WI38 (cell line): Measurements from ENCODE around the gene PRM1.
A peak's percentile ranks its signal among the peaks of the same experiment; 100 is the strongest.

Experiments
- H3K4me3 ChIP-seq: 2 replicates; pipeline ENCODE4 v1.5.1; 2011; ENCODE audit warnings: low read depth, mild to moderate bottlenecking, control low read depth, low read length
- TF ChIP-seq, protein P1 (sequence below): IDR thresholded peaks from 2 replicates; pipeline ENCODE4 v1.5.1; 2012; ENCODE audit warnings: low read depth, mild to moderate bottlenecking, control low read depth, low read length

Gene PRM1

DNA sequence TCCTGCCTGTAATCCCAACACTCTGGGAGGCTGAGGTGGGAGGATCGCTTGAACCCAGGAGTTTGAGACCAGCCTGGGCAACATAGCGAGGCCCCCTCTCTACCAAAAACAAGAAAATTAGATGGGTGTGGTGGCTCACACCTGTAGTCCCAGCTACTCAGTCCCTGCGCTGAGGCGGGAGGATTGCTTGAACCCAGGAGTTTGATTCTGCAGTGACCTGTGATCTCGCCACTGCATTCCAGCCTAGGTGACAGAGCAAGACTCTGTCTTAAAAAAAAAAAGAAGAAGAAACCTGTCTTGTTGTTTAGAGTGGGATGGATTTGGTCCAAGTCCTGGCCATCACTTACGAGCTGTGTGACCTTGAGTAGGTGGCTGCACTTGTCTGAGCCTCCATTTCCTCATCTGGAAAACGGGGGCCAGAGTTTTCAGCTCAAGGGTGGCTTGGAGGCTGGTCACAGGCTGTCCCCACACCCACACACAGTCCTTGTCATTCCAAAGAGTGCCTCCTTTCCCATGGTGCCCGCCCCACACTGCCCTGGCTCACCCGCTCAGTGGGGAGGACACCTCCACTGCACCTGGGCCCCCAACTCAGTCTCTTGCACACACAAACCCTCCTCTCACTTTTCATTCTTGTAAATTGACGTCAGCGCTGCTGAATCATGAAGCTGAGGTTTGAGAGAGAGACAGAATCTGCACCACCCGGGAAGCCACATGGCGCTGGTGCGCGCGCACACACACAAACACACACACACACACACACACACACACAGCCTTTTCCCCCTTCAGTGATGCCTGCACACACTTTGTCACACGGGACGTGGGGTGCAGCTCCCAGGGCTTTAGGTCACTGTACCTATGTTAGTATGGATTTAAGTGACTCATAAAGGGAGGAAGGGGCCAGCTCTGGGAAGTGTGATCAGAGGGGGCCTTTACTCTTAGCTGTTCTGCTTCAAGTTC is 29.3 kb downstream of the PRM1 start:
- TF ChIP-seq, protein P1, sequence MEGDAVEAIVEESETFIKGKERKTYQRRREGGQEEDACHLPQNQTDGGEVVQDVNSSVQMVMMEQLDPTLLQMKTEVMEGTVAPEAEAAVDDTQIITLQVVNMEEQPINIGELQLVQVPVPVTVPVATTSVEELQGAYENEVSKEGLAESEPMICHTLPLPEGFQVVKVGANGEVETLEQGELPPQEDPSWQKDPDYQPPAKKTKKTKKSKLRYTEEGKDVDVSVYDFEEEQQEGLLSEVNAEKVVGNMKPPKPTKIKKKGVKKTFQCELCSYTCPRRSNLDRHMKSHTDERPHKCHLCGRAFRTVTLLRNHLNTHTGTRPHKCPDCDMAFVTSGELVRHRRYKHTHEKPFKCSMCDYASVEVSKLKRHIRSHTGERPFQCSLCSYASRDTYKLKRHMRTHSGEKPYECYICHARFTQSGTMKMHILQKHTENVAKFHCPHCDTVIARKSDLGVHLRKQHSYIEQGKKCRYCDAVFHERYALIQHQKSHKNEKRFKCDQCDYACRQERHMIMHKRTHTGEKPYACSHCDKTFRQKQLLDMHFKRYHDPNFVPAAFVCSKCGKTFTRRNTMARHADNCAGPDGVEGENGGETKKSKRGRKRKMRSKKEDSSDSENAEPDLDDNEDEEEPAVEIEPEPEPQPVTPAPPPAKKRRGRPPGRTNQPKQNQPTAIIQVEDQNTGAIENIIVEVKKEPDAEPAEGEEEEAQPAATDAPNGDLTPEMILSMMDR: no peak
- peak overlapping the region; percentile 86 for H3K4me3 ChIP-seq

DNA sequence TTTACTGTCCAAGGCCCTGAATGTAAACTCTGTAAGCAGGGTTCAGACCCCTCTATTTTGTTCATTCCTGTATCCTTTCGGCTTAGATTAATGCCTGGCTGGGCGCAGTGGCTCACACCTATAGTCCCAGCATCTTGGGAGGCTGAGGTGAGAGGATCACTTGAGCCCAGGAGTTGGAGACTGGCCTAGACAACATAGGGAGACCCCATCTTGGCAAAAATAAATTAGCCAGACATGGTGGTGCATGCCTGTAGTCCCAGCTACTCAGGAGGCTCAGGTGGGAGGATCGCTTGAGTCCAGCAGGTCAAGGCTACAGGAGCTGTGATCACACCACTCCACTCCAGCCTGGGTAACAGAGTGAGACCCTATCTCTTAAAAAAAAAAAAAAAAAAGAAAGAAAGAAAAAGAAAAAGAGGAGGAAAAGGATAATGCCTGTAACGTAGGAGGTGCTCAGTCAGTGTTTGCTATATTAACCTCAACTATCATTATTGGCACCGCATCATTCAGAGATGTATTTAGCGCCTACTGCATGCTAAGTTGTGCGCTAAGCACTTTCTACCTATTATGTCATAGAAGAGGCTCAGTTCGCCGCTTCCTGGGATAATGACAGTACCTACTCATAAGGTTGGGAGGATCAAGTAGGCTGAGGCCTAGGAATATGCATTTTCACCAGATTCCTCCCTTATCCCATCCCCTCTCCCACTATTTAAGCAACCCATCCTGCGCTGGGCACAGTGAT is 30.2 kb downstream of the PRM1 start:
- TF ChIP-seq, protein P1: no peak
- H3K4me3 ChIP-seq: no peak overlapping the region

DNA sequence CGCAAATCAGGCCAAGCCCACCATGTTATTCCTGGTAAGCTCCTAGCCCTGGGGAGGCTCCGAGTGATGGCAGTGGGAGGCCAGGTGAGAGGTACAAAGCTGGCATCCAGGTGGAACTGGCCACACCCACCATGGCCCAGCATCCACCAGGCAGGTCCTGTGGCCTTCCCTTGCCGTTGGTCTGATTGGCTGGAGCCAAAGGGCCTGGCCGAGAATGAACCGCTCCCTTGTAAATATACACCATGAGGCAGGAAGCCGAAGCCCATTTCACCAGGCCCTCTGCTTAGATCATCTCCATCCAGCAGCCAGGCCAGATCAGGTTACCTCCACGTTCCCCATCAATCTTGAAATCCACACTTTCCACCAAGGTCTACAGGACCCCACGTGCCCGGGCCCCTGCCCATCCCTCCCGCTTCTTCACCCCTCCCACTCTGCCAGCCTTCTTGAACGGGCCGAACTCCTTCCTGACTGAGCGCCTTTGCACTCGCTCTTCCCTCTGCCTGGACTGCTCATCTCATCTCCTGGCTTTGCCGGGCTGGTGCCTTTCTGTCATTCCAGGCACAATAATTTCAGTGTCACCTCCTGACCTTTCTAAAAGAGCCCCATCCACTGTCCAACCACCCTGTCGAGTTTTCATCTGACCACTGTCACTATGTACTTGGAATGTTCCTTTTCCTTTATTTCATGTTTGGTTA is 30.9 kb downstream of the PRM1 start:
- TF ChIP-seq, protein P1: no peak

DNA sequence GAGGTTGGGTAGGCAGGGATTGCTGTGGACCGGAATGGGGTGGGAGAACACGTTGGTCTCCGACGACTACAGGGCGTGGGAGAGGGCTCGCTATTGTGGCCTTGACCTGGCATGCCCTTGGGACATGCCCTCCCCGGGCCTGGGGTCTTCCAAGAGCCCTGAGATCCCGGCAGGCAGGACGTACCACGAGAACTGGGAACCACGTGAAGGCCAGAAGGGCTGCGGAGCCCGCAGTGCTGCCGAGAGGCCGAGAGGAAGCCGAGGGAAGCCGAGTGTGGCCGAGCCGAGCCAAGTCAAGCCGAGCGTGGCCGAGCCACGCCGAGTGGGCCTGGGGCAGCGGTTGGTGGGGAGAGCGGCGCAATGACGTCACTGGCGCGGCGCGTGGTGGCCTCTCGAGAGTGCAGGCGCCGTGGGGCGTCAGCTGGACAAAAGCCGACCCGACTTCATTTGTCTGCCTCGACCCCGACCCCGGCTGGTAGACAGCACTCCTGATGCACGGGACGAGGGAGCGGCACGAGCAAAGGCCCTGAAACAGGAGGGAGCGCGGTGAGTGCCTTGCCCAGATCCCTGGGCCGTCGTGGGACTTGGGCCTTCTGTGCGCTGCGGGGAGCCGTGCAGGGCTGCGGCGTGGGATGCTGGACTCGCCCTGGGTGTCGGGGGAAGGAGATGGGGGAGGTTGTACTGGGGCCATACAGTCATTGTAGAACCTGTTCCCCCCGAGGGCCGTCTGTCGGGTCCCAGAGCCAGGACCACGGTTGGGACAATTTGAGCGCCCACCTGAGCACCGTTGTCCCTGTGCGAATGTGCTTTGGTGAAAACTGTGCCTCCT is 31.7 kb downstream of the PRM1 start:
- no peak overlapping the region for H3K4me3 ChIP-seq
- TF ChIP-seq, protein P1: no peak

More for the DNA sequence above, 30.9 kb downstream of the PRM1 start:
- H3K4me3 ChIP-seq: no peak overlapping the region

DNA sequence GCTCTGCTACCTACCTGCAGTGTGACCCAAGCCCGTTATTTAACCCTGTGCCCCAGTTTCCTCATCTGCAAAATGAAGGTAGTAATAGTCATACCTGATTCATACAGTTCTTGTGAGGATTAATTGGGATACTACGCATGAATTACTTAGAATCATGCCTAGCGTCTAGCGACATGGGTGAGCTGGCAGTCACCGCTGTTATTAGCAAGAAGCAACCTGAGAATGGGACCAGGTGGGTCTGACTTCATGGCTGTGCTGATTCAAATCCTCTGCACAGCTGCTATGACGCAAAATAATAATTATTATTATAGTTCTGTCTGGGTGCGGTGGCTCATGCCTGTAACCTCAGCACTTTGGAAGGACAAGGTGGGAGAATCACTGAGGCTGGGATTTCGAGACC is 33.0 kb downstream of the PRM1 start:
- TF ChIP-seq, protein P1: no peak
- no peak overlapping the region for H3K4me3 ChIP-seq

DNA sequence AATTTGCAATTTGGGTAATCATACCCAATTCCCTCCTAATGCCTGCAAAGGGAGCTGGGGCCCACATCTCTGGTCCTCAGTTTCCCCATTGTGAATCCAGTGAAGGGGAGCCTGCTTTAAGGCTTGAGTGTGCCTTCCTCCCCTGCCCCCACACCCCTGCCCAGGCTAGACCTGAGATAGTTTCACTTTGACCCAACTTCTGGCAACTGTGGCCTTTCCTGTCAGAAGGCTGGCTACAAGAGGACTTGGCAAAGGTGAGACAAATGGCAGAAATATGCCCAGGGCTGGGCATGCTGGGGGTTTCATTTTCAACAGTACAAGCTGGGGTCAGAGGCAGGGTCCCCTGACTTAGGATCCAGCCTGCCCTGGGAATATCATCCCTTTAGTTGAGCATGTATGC is 35.1 kb downstream of the PRM1 start:
- TF ChIP-seq, protein P1: no peak

More for the DNA sequence above, 35.1 kb downstream of the PRM1 start:
- H3K4me3 ChIP-seq: no peak overlapping the region
